HCT116 (cell line): ENCODE results near the gene LGR6.
"Not testable (repeated sequence)": the region's sequence is repeated elsewhere in the genome, so short reads cannot be mapped to it uniquely, and the experiment has no call there.

ENCODE experiments used
- CEBPB ChIP-seq: IDR thresholded peaks from 2 replicates; pipeline ENCODE4 v1.6.1; 2012; ENCODE audit warnings: low read depth
- ELF1 ChIP-seq: IDR thresholded peaks from 2 replicates; pipeline ENCODE4 v1.6.1; 2012; ENCODE audit warnings: low read depth, borderline replicate concordance
- EZH2 ChIP-seq: fragments of 200-600 bp; sonication (generic); IDR thresholded peaks from 2 replicates; pipeline ENCODE4 v1.6.1; 2017; ENCODE audit warnings: antibody characterized with exemption, mixed run types
- EZH2phosphoT487 ChIP-seq: fragments of 200-600 bp; IDR thresholded peaks from 2 replicates; pipeline ENCODE4 v1.6.1; 2018; ENCODE audit warnings: antibody characterized with exemption, borderline replicate concordance
- POLR2A ChIP-seq: IDR thresholded peaks from 2 replicates; pipeline ENCODE4 v1.7.0; 2011; ENCODE audit warnings: borderline replicate concordance; ENCODE audit not compliant: insufficient read depth, insufficient read length; ENCODE audit errors: extremely low read depth
- POLR2AphosphoS5 ChIP-seq: IDR thresholded peaks from 2 replicates; pipeline ENCODE4 v1.6.1; 2011; ENCODE audit warnings: mild to moderate bottlenecking, low read depth, low read length, moderate library complexity
- SIN3A ChIP-seq: IDR thresholded peaks from 2 replicates; pipeline ENCODE4 v1.6.1; 2012; ENCODE audit warnings: low read depth
- YY1 ChIP-seq: IDR thresholded peaks from 2 replicates; pipeline ENCODE4 v1.6.1; 2011; ENCODE audit warnings: low read length, low read depth, moderate library complexity, mild to moderate bottlenecking; ENCODE audit not compliant: insufficient replicate concordance; ENCODE audit errors: extremely low read depth
- TF ChIP-seq, protein P1 (sequence below), 3 experiments: fragments of 200-600 bp in 1 of 3; sonication (generic) in 1 of 3; IDR thresholded peaks in 2 of 3; conservative IDR thresholded peaks in 1 of 3; 2 replicates each; pipeline ENCODE4 v1.5.1; 2012 to 2017; ENCODE audit warnings: low read depth in 2 of 3, low read length in 2 of 3, antibody characterized with exemption in 1 of 3, borderline replicate concordance in 1 of 3, control low read depth in 1 of 3, mild to moderate bottlenecking in 1 of 3, mixed read lengths in 1 of 3, mixed run types in 1 of 3, moderate library complexity in 1 of 3; ENCODE audit not compliant: insufficient read depth in 1 of 3

DNA sequence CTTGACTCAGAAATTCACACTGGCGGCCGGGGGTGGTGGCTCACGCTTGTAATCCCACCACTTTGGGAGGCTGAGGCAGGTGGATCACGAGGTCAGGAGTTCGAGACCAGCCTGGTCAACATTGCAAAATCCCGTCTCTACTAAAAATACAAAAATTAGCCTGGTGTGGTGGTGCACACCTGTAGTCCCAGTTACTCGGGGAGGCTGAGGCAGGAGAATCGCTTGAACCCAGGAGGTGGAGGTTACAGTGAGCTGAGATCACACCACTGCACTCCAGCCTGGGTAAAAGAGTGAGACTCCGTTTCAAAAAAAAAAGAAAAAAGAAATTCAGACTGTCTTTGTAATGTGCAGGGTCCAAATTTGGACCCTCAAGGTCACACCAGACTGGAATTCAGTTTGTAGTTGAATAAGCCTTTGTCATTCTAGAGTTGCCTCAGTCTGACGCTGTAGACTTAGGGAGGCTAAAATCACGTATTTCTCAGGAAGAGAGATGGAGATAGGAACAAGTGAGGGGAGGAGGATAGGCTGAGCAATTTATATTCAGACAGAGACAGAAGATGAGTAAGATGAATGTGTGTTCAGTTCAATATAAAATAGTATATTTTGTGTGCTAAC lies 159.1 kb downstream of the LGR6 start:
- not testable (repeated sequence) for TF ChIP-seq EZH2phosphoT487, POLR2A, EZH2, POLR2AphosphoS5, YY1, SIN3A, CEBPB, ELF1
- TF ChIP-seq, protein P1, sequence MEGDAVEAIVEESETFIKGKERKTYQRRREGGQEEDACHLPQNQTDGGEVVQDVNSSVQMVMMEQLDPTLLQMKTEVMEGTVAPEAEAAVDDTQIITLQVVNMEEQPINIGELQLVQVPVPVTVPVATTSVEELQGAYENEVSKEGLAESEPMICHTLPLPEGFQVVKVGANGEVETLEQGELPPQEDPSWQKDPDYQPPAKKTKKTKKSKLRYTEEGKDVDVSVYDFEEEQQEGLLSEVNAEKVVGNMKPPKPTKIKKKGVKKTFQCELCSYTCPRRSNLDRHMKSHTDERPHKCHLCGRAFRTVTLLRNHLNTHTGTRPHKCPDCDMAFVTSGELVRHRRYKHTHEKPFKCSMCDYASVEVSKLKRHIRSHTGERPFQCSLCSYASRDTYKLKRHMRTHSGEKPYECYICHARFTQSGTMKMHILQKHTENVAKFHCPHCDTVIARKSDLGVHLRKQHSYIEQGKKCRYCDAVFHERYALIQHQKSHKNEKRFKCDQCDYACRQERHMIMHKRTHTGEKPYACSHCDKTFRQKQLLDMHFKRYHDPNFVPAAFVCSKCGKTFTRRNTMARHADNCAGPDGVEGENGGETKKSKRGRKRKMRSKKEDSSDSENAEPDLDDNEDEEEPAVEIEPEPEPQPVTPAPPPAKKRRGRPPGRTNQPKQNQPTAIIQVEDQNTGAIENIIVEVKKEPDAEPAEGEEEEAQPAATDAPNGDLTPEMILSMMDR (IDR thresholded peaks at IDR 0.05 in 2 of 3, conservative IDR thresholded peaks at IDR 0.05 in 1 of 3; ENCODE audit: borderline replicate concordance in 1 of 3, insufficient read depth in 1 of 3, low read depth in 2 of 3, low read length in 2 of 3), result not testable (repeated sequence)
